NCI-H2227 treated with DMSO at 0.1 percent for 48 hours (cell line): ENCODE data around the gene GPC6.

Experiments
- DNase-seq: peaks from one replicate; lab custom pipeline; 2025; lab: John Stamatoyannopoulos, UW

Gene GPC6

DNA sequence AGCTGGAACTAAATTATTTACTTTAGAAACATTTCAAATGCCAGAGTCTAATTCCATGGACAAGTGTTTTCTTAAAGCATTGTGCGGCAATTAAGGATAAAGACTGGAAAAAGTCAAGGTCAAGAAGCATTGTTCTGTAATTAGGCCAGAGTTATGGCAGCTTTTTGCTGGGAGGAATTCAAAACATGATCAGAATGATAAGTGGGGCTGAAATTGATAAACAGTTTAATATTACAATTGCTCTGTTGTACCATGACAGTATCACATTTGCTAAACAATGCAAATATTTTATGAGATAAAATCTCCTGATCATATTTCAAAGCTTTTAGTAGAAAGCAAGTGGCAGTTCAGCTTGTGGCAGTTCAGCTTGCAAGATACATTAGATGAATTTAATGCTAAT lies 513.7 kb downstream of the GPC6 start:
- DNase-seq, result no peak

DNA sequence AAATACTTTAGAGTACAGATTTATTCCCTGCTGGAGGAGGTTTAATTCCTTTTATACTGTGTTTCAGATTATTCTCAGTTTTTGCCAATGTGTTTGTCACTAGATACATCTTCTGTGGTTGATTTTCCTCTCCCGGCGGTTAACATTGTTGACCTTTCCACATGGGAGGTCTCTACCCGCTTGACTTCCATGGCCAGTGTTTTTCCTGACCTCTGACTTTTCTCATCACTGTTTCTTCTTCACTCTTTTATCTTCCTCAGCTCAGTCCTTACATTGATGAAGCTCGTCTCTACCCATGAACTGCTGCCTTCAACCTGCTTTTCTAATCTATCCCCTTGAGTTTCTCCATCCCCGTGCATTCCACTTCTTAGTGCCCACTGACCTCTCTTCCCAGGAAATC lies 517.4 kb downstream of the GPC6 start:
- no peak for DNase-seq

GRCh38 chr13:93744886-93745285 lies 518.3 kb downstream of the GPC6 start:
- no peak for DNase-seq

- DNase-seq, result no peak
Measured at GRCh38 chr13:93745884-93746283, 519.3 kb downstream of the GPC6 start.

DNA sequence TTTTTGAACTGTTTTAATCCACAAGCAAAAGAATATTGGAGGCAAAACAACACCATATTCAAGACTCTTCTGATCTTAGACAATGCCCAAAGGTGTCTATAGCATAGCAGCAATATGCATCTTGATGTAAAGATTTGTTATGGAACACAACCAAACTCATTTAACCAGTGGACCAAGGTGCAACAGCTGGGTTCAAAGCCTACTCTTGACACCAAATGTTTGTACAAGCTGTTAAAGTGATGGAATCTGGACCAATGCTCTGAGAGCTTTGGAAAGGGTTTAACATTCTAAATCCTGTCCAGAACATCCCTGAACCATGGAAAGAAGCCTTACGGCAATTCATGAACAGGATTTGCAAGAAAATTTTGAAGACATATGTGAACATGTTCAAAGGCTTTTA lies 520.0 kb downstream of the GPC6 start:
- no peak for DNase-seq

GRCh38 chr13:93750676-93751075 lies 524.1 kb downstream of the GPC6 start:
- DNase-seq, result no peak

DNA sequence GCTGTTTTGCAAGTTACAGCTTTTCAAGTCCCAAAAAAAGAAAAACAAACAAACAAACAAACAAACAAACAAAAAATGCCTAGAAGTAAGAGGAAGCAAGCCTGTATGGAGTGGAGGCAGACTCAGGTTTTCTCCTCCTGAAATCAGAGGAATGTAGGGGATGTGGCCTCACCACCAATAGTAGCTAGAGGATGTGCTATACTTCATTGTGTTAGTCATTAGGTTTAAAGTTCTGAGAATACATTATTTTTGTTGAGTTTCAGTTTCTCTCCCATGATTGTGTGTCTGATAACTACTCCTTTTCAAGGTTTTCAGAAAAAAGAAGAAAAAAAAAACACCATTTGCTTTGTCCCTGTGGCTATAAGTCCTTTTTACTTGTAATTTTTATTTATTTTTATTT lies 524.5 kb downstream of the GPC6 start:
- DNase-seq, result no peak

DNA sequence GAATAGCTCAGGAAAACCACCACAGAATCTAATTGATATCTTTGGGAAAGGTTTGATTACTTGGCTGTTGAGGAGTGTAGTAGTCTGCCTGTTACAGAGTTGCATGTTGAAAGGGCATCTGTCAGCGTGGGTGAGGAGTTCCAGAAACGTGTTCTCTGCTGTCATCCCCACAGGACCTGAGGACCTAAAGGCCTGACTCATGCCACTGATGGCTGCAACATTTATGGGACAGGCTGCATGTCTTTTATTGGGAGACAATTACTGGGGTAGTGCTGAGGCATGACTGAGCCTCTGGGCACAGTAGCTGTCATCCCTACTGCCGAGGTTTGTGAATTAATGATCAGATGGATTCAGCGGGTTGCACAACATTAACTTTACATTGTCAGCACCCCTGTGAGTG lies 525.9 kb downstream of the GPC6 start:
- no peak for DNase-seq

DNA sequence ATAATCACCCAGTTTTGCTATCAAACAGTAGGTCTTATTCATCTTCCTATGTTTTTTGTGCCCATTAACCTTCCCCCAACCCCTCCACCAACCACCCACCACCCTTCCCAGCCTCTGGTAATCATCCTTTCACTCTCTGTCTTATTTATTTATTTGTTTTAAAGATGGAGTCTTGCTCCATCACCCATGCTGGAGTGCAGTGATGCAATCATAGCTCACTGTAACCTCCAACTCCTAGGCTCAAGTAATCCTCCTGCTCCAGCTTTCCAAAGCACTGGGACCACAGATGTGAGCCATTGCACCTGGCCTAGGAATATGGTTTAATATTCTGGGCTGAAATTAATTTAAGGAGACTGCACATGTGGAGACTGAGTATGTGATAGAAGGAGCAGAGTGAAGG lies 527.0 kb downstream of the GPC6 start:
- no peak for DNase-seq

DNA sequence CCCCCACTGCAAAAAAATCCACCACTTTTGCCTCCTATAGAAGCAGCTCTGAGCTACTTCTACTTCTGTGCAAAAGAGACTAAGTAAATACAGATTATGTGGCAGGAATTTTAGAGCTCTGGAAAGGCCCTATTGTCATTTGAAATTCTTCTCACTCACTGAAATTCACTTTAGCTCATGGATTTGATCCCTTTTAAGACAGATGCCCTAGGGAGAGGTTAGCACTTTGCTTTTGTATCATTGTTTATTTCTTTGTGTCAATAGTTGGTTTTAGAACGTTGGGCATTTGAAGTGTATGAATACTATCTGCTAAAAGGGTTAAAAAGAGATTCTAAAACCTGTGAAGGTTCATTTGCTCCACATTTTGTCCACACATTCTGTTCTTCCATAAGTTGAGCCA lies 528.7 kb downstream of the GPC6 start:
- DNase-seq, result no peak

- no peak for DNase-seq
Measured at GRCh38 chr13:93758575-93758974, 532.0 kb downstream of the GPC6 start.

- DNase-seq, result no peak
Measured at GRCh38 chr13:93762708-93763426, 536.3 kb downstream of the GPC6 start.

GRCh38 chr13:93765062-93765461 lies 538.5 kb downstream of the GPC6 start:
- no peak for DNase-seq

DNA sequence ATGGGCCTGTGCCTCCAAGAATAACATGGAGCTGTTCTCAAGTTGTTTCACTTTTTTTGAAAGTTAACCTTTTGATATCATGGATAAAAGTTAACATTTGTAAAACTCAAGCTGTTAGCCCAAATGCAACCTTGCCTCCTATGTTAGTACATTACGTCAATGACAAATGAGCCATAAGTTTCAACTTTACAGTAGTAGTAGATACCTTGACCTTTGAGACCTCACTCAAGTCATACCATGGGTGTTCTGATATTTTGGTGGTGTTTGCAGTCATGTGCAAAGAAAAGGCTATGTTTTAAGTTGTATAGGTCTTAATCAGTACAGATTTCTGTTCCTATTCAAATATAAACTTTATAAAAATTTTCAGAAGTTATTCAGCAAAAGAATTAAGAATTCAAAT lies 539.2 kb downstream of the GPC6 start:
- no peak for DNase-seq

DNA sequence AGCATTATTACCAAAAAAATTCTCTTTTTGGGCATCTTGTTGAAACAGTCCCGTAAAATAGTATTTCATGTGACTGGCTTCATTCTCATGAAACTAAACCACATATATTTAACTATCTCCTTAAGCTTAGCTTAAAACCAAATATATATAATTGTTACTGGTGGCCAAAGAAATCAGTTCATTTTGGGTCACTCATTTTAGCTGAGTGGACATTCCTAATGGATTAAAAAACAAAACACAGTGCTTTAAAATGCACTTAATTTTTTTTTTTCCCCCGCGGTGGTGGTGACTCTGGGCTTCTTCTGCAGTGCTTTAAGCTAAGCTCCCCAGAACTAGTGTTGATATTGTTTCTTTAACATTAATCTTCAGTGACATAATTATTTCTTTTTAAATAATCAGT lies 540.1 kb downstream of the GPC6 start:
- DNase-seq, result no peak

DNA sequence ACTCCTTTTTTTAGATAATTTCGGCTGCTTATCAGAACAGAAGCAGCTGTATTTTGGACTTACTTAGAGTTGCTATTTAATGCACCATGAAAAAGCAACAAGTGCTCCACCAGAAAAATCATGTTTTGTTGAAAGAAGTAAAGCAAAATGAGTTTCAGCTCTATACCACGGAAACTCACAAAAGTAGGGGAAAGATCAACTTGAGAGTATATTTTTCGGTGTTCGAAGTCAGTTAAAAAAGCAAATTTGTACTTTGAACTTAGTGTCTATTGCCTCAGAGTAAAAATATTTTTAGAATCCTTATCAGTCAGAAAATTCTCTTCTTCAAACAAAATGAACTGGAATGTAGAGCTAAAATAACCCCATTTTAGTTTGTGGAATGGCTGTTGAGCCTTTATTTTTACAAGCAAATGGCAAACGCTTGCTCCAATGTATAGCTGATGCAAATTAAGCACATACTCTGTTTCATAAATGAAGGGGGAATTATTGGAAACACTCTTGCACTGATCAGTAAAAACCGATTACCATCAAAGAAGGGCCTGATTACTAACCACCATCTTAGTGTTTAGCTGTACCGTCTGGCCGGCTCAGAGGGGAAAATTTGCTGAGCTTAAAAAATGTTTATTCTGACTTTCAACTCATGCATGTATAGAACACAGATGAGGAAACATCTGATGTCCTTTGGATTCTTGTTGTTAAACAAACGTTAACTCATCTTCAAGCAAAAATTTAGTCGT lies 540.7 kb downstream of the GPC6 start:
- DNase-seq, result no peak

- no peak for DNase-seq
Measured at GRCh38 chr13:93767917-93768409, 541.4 kb downstream of the GPC6 start.

DNA sequence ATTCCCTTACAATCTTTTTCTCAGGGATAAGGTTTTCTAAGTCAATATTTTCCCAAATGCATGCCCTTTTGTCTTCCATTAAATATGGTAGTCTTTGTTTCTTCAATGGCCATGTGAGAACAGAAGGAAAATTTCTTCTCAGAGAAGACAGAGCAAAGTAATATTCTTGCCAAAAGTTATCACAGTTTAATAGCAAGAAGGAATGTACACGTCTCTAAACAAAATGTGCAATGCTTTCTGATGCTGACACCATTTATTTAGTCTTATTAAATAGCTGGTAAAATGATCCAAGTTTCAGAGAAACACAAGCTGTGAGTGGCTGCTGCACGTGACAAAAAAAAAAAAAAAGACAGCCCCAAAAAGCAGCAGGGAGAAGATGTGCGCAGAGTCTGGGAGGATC lies 542.5 kb downstream of the GPC6 start:
- DNase-seq, result no peak

GRCh38 chr13:93769607-93770006 lies 543.0 kb downstream of the GPC6 start:
- no peak for DNase-seq

DNA sequence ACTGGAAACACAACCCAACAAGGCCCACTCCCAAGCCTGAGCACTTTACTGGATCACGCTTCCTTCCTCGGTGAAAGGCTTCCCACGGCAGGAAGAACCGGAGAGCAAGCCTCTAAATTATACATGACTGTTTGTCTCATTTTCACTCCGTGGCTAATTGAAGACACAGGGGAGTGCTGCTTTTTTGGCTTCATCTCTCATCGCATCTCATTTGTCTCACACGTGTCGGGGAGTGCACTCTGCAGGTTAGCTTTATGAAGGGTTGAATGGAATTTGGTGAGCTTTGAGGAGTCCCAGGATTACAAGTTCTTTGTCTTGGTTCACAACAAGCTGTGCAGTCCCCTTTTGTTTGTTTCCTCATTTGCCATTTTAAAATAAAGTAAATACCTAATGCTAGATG lies 544.6 kb downstream of the GPC6 start:
- no peak for DNase-seq

DNA sequence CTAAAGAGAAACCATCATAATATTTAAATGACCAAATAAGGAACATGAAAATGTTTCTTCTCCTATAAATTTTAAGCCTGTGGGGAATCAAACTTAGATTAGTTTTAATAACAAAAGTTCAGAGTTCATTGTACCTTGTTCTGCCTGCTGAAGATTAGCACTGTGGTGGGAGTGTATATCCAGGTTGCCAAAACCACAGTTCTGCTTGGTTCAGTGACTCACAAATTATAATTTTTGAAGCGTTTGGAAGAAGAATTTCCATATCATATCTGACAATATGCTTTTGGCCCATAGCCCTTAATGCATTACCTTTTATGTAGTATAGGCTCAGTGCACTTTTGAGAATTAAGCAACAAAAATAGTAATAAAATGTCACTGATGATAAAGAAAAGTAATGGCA lies 545.2 kb downstream of the GPC6 start:
- DNase-seq, result no peak

- DNase-seq, result no peak
Measured at GRCh38 chr13:93774506-93774905, 547.9 kb downstream of the GPC6 start.

DNA sequence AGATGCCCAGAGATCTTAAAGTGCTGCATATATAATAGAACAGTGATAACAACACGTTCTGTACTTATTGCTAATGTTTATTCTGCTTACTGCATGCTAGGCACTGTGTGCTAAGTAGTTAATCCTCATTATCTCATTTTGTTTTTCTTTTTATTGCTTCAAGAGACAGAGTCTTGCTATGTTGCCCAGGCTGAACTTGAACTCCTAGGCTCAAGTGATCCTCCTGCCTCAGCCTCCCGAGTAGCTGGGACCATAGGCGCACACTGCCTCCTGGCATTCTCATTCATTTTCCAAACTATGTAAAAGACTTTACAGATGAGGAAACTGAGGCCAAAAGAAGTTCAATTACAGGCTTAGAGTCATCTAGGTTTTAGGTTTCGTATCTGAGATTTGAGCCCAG lies 548.4 kb downstream of the GPC6 start:
- no peak for DNase-seq
